Activated T-cell treated with anti-CD3 and anti-CD28 coated beads, Interleukin-2, amount 50 U/mL, for 24 hours (primary cell): ENCODE results near the gene HLA-DMA.

ENCODE experiments used
- DNase-seq: peaks from one replicate; pipeline ENCODE4 v3.0.0-alpha.2; 2020
- H3K27ac Mint-ChIP-seq: 2 replicates; pipeline ENCODE4 v1.8.0; 2020; ENCODE audit warnings: mild to moderate bottlenecking, mixed read lengths
- H3K27me3 Mint-ChIP-seq: 2 replicates; pipeline ENCODE4 v1.8.0; 2020; ENCODE audit warnings: mixed read lengths
- H3K36me3 Mint-ChIP-seq: 2 replicates; pipeline ENCODE4 v1.8.0; 2020; ENCODE audit warnings: low read depth, mixed read lengths
- H3K4me1 Mint-ChIP-seq: 2 replicates; pipeline ENCODE4 v1.8.0; 2020; ENCODE audit warnings: low read depth, mixed read lengths
- H3K4me3 Mint-ChIP-seq: 2 replicates; pipeline ENCODE4 v1.8.0; 2020; ENCODE audit warnings: mild to moderate bottlenecking, moderate library complexity, mixed read lengths
- H3K9me3 Mint-ChIP-seq: 2 replicates; pipeline ENCODE4 v1.8.0; 2020; ENCODE audit warnings: mixed read lengths

HLA-DMA gene

GRCh38 chr6:32936239-32937152, 16.4 kb downstream of the HLA-DMA start:
- Mint-ChIP-seq H3K27me3 (no peaks in the 10 kb centered on the region), H3K9me3 (no peaks in the 10 kb centered on the region), H3K27ac (no peak overlapping the region), H3K4me1 (peaks cover 20% of the 10 kb centered on the region), H3K36me3 (no peaks in the 10 kb centered on the region), H3K4me3 (no peak overlapping the region)
- no peak for DNase-seq

- H3K4me3 Mint-ChIP-seq = no peak overlapping the region
- peaks cover 14% of the 10 kb centered on the region for H3K4me1 Mint-ChIP-seq
- H3K36me3 Mint-ChIP-seq = no peaks in the 10 kb centered on the region
- no peak for DNase-seq
- no peaks in the 10 kb centered on the region for H3K27me3 Mint-ChIP-seq
- no peak overlapping the region for H3K27ac Mint-ChIP-seq
- no peaks in the 10 kb centered on the region for H3K9me3 Mint-ChIP-seq
Measured at GRCh38 chr6:32935551-32936238, 17.2 kb downstream of the HLA-DMA start.

GRCh38 chr6:32933661-32934085, 19.2 kb downstream of the HLA-DMA start:
- H3K36me3 Mint-ChIP-seq = no peaks in the 10 kb centered on the region
- H3K27ac Mint-ChIP-seq = no peak overlapping the region
- no peaks in the 10 kb centered on the region for H3K9me3 Mint-ChIP-seq
- no peak overlapping the region for H3K4me3 Mint-ChIP-seq
- H3K27me3 Mint-ChIP-seq = no peaks in the 10 kb centered on the region
- peak; percentile 82 for DNase-seq
- H3K4me1 Mint-ChIP-seq = peaks cover 5% of the 10 kb centered on the region

- H3K4me1 Mint-ChIP-seq = peaks cover 5% of the 10 kb centered on the region
- no peaks in the 10 kb centered on the region for H3K36me3 Mint-ChIP-seq
- no peak overlapping the region for H3K27ac Mint-ChIP-seq
- DNase-seq = no peak
- H3K9me3 Mint-ChIP-seq = no peaks in the 10 kb centered on the region
- H3K27me3 Mint-ChIP-seq = no peaks in the 10 kb centered on the region
- H3K4me3 Mint-ChIP-seq = no peak overlapping the region
Measured at GRCh38 chr6:32932132-32932868, 20.6 kb downstream of the HLA-DMA start.

GRCh38 chr6:32931211-32931610, 21.7 kb downstream of the HLA-DMA start:
- H3K27me3 Mint-ChIP-seq = no peaks in the 10 kb centered on the region
- H3K4me1 Mint-ChIP-seq = peaks cover 5% of the 10 kb centered on the region
- H3K4me3 Mint-ChIP-seq = no peak overlapping the region
- no peak for DNase-seq
- H3K27ac Mint-ChIP-seq = no peak overlapping the region
- no peaks in the 10 kb centered on the region for H3K36me3 Mint-ChIP-seq
- no peaks in the 10 kb centered on the region for H3K9me3 Mint-ChIP-seq

- Mint-ChIP-seq H3K27ac (no peak overlapping the region), H3K4me3 (no peak overlapping the region), H3K4me1 (no peaks in the 10 kb centered on the region), H3K9me3 (no peaks in the 10 kb centered on the region), H3K36me3 (no peaks in the 10 kb centered on the region), H3K27me3 (peaks cover 11% of the 10 kb centered on the region)
- no peak for DNase-seq
Measured at GRCh38 chr6:32922083-32922482, 30.8 kb downstream of the HLA-DMA start.

GRCh38 chr6:32920715-32921114, 32.2 kb downstream of the HLA-DMA start:
- Mint-ChIP-seq H3K27me3 (peaks cover 11% of the 10 kb centered on the region), H3K36me3 (no peaks in the 10 kb centered on the region), H3K27ac (no peak overlapping the region), H3K4me3 (no peak overlapping the region), H3K9me3 (no peaks in the 10 kb centered on the region), H3K4me1 (no peaks in the 10 kb centered on the region)
- DNase-seq = no peak

GRCh38 chr6:32912951-32913350, 39.9 kb downstream of the HLA-DMA start:
- Mint-ChIP-seq H3K27me3 (peaks cover 5% of the 10 kb centered on the region), H3K27ac (no peak overlapping the region), H3K9me3 (no peaks in the 10 kb centered on the region), H3K4me1 (no peaks in the 10 kb centered on the region), H3K4me3 (no peak overlapping the region), H3K36me3 (no peaks in the 10 kb centered on the region)
- no peak for DNase-seq

- DNase-seq = no peak
- H3K4me1 Mint-ChIP-seq = no peaks in the 10 kb centered on the region
- H3K27ac Mint-ChIP-seq = no peak overlapping the region
- H3K4me3 Mint-ChIP-seq = no peak overlapping the region
- H3K36me3 Mint-ChIP-seq = no peaks in the 10 kb centered on the region
- no peaks in the 10 kb centered on the region for H3K9me3 Mint-ChIP-seq
- H3K27me3 Mint-ChIP-seq = peaks cover 4% of the 10 kb centered on the region
Measured at GRCh38 chr6:32908897-32909296, 44.0 kb downstream of the HLA-DMA start.

GRCh38 chr6:32906539-32906938, 46.4 kb downstream of the HLA-DMA start:
- peaks cover 2% of the 10 kb centered on the region for H3K27me3 Mint-ChIP-seq
- no peak for DNase-seq
- no peak overlapping the region for H3K27ac Mint-ChIP-seq
- H3K4me3 Mint-ChIP-seq = no peak overlapping the region
- H3K9me3 Mint-ChIP-seq = no peaks in the 10 kb centered on the region
- peaks cover 6% of the 10 kb centered on the region for H3K36me3 Mint-ChIP-seq
- no peaks in the 10 kb centered on the region for H3K4me1 Mint-ChIP-seq

GRCh38 chr6:32905078-32905477, 47.8 kb downstream of the HLA-DMA start:
- Mint-ChIP-seq H3K4me3 (no peak overlapping the region), H3K27me3 (no peaks in the 10 kb centered on the region), H3K27ac (no peak overlapping the region), H3K36me3 (peaks cover 17% of the 10 kb centered on the region), H3K9me3 (no peaks in the 10 kb centered on the region), H3K4me1 (no peaks in the 10 kb centered on the region)
- DNase-seq = no peak

- Mint-ChIP-seq H3K27ac (no peak overlapping the region), H3K4me1 (no peaks in the 10 kb centered on the region), H3K4me3 (no peak overlapping the region), H3K36me3 (peaks cover 17% of the 10 kb centered on the region), H3K9me3 (no peaks in the 10 kb centered on the region), H3K27me3 (no peaks in the 10 kb centered on the region)
- no peak for DNase-seq
Measured at GRCh38 chr6:32903952-32904351, 48.9 kb downstream of the HLA-DMA start.
